ENCODE data around the gene DYSF.

Gene DYSF

GRCh38 chr2:71611247-71611646 is 157.9 kb downstream of the DYSF start:
- no peak overlapping the region for H3K4me3 ChIP-seq (ENCODE audit: low read length)
- no peak for DNase-seq (ENCODE audit: low read depth)
- TF ChIP-seq, protein P1, sequence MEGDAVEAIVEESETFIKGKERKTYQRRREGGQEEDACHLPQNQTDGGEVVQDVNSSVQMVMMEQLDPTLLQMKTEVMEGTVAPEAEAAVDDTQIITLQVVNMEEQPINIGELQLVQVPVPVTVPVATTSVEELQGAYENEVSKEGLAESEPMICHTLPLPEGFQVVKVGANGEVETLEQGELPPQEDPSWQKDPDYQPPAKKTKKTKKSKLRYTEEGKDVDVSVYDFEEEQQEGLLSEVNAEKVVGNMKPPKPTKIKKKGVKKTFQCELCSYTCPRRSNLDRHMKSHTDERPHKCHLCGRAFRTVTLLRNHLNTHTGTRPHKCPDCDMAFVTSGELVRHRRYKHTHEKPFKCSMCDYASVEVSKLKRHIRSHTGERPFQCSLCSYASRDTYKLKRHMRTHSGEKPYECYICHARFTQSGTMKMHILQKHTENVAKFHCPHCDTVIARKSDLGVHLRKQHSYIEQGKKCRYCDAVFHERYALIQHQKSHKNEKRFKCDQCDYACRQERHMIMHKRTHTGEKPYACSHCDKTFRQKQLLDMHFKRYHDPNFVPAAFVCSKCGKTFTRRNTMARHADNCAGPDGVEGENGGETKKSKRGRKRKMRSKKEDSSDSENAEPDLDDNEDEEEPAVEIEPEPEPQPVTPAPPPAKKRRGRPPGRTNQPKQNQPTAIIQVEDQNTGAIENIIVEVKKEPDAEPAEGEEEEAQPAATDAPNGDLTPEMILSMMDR (conservative IDR thresholded peaks at IDR 0.05; ENCODE audit: low read depth, low read length): no peak

DNA sequence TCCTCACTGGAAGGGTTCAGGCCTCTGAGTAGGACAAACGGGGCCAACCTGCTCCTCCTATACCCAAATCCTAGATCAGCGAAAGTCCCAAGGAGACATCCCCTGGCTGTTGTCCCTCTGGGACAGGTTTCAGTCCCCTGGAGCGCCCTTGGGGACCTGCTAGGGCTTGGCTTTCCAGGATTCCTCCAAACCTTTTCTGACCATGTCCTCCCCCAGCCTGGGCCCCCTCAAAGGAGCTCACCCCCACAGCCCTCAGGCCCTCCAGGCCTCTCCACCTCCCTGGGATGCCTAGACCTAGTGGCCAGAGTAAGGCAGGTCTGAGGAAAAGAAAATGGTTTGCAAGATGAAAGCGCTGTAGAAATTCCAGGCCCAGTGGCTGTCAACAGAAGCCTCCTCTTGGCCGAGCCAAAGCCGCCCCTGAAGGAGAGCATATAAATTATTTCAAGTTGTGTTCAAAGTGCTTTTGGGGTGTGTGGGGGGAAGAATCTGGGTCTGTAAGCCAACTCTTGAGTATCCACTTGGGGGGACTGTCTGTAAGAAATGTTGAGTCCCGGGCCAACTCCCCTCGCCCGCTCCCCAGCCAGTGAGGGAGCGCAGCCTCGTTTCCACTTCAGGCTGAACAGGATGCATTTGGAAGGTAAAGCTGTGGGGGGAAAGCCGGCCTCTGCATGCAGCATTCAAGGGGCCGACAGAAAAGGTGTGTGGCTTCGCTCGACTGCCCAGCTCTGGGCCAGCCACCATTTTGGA is 158.6 kb downstream of the DYSF start:
- TF ChIP-seq, protein P1 (conservative IDR thresholded peaks at IDR 0.05; ENCODE audit: low read depth, low read length): no peak
- DNase-seq (ENCODE audit: low read depth): no peak
- no peak overlapping the region for H3K4me3 ChIP-seq (ENCODE audit: low read length)

GRCh38 chr2:71612581-71613402 is 159.4 kb downstream of the DYSF start:
- TF ChIP-seq, protein P1 (conservative IDR thresholded peaks at IDR 0.05; ENCODE audit: low read depth, low read length): no peak
- no peak for DNase-seq (ENCODE audit: low read depth)
- H3K4me3 ChIP-seq (ENCODE audit: low read length): no peak overlapping the region

DNA sequence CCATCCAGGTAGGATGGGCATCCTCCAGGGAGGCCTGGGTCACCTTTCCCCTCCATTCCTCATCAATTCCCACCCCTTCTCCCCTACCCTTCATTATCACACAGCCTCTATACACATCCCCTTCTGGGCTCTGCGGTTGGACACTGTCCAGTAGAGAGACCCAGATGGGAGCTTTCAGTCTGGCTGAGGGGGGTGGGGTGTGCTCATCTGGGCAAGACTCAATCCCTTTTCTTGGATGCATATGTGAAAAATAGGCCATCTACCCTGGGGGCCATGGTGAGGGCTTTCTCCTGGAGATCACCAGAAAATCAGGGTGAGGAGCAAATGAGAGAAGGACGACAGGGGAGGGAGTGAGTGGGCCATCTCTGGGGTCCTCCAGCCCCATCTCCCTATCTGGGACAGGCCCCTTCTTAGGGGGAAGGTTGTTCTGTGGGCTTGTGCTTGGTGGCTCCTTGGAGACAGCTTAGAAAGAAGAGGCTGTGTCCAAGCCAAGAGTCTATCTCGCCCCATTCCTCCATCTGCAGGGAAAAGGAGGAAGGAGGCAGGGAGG is 160.1 kb downstream of the DYSF start:
- no peak overlapping the region for H3K4me3 ChIP-seq (ENCODE audit: low read length)
- no peak for DNase-seq (ENCODE audit: low read depth)
- TF ChIP-seq, protein P1 (conservative IDR thresholded peaks at IDR 0.05; ENCODE audit: low read depth, low read length): no peak

GRCh38 chr2:71613953-71614925 is 160.9 kb downstream of the DYSF start:
- no peak for DNase-seq (ENCODE audit: low read depth)
- H3K4me3 ChIP-seq (ENCODE audit: low read length): no peak overlapping the region
- TF ChIP-seq, protein P1 (conservative IDR thresholded peaks at IDR 0.05; ENCODE audit: low read depth, low read length): no peak

DNA sequence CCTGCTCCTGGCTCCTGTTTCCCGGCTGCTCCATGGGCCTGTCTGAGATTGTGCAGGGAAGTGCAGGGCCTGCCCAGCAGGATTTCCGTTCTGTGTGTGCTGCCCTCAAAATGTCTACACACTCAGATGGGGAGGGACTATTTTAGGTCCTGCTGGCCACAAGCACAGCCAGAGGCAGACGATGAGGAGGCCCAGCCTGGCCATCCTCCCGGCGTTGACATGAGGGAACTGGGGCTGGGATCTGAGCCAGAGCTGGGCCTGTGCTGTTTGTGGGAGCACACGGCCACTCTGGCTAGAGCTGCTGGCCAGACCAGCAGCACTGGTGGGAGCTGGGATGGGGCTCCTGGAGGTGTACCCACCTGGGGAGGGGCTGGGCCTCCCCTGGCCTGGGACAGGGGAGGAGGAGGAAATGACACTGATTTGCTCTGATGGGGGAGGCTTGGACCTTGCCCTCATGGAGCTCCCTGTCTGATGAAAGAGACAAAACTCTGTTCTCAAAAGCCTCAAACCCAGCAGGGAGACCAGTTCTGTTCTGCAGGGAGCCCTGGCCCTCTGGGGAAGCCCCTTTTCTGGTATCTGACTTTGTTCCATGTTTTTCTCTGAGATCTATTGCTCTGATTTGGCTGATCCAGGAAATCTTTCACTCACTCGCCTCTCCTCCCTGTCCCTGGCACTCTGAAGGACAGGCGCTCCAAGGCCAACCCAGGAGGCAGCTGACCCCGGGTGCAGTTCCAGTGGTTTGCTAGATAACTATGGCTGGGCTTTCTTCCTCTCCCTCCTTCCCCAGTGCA is 161.8 kb downstream of the DYSF start:
- no peak for DNase-seq (ENCODE audit: low read depth)
- no peak overlapping the region for H3K4me3 ChIP-seq (ENCODE audit: low read length)
- TF ChIP-seq, protein P1 (conservative IDR thresholded peaks at IDR 0.05; ENCODE audit: low read depth, low read length): no peak
